NCI-H1436 treated with DMSO at 0.1 percent for 48 hours (cell line): ENCODE data around the gene ADGRF3.
"Not testable (repeated sequence)": the region's sequence is repeated elsewhere in the genome, so short reads cannot be mapped to it uniquely, and the experiment has no call there.

Source experiments
- DNase-seq: peaks from one replicate; lab custom pipeline; 2025; lab: John Stamatoyannopoulos, UW

Gene ADGRF3

DNA sequence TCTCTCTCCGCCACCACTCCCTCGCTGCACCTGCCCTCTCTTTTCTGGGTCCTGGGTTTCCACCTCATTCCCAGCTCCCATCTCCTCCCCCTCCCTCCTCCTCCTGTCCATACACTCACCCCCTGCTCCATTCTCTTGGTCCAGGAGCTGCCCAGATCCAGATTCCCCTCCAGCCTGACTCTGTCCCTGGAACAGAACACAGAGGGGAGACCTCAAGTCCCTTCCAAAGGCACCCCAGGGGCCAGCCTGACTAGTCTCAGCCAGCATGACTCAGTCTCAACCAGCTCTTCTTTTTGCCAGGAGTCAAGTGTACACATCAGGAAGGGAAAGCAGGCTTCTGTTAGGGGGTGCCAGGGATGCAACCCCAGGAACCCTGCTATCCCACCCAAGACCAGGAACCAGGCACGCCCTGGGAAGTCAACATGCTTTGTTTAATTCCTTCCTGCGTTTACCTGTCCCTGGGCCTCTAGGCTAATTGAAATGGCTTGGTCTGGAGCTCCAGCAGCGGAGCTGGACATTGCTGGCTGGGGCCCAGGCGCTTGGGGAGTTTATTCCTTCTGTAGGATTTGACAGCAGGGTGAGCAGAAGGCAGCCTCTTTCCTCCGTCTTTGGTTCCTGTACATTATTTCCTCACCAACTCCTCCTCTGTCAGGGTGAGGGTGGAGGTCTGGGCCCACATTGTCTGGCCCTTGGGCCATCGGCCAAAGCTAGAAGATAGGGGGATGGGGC lies 29.0 kb downstream of the ADGRF3 start:
- no peak for DNase-seq

DNA sequence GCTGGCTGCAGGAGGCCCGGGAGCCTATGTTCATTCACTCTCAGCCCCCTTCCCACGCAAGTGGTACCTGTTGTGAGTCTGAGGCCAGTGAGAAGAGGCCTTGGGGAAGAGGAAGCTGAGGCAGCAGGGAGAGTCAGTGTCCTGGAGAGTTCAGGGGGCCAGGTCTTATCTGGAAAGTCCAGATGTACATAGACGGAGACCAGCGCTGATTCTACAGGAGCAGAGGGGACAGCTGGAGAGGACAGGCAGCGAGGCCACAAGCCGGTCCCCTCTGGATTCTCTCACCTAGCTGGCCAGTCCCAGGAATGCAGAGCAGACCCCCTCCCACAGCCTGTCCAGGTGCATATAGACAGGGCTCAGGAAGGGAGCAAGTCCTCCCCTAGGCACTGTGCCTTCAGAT lies 29.7 kb downstream of the ADGRF3 start:
- no peak for DNase-seq

DNA sequence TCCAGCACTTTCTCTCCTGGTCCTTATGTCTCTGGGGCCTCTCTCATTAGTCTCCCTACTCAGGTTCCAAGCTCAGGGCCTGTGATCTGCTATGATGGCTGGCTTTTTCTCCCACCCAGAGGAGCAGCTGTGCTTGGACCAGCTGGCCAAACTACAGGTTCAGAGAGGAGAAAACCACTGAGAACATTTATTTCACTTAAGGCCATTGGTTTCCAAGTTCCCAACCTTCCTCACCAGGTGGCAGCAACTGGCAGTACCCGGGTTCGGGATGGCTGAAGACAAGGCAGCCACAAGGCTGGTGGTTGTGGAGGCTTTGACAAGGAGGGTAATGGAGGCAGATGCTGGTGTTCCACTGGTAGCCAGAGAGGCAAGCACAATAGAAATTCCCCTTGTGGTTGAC lies 30.5 kb downstream of the ADGRF3 start:
- no peak for DNase-seq

DNA sequence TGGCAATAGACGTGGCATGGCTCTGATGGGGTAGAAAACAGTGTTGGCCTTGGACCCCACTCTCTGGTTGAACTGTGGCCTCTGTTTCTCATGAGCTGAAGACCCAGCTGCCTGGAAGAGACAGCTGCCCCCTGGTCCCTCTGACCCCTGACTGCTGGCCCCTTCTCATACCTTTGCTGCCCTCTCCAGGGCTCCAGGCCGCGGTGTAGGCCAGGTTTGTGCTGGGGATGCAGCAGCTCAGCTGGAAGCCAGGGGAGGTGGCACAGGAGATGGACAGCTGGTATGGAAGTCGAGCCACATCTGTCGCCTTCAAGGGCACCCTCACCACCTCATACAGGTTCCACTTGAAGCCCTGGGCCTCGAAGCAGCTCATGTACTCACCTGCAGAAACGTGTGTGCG lies 32.3 kb downstream of the ADGRF3 start:
- DNase-seq, result no peak

DNA sequence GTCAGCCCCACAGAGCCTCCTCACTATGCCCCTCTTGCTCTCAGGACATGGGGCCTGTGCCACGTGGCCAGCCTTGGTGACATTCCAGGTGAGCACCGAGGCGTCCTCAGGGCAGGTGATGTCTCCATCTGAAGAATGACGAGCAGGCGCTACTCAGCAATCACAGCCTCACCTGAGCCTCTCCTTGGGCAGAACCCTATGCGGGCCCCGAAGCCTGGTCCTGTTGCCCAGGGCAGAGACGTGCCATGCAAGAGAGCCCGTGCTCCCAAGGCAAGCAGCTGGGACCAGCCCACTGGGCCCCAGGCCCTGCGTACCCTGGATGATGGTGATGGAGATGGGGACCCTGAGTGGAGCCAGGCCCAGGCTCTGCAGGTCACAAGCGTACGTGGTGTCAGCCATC lies 33.1 kb downstream of the ADGRF3 start:
- DNase-seq, result no peak

DNA sequence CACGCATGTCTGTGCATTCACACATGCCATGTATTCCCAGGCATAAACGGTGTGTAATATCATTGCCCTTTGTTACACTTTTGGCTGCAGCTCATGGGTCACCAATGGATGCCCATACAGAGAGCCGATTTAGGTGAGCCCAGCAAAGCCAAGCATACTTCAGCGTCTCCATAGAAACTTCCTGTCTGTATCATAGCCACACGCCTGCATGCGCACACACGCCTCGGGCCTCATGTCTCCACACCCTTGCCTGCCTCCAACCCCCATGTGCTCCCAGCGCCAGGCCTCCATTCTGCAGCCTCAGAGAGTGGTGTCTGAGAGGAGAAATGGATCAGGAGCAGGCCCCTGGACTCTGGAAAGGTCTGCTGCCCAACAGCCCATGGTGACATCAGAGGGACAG lies 34.1 kb downstream of the ADGRF3 start:
- no peak for DNase-seq

DNA sequence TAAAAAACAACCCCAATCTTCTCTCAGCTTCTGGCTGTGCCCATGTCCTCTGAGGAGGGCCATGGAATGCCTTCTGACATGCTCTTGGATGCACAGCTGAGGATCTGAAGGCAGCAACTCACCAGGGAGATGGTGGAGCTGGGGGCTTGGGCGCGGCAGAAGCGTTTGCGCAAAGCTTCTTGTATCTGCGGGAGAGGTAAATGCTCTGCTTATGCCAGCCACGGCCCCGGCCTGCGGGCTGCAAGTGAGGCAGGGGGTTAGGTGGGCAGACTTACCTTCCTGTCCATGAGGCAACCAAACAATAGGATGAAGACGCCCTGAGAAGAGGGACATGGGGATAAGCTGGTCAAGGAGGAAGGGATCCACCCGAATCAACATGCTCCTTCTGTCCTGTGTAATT lies 36.7 kb downstream of the ADGRF3 start:
- DNase-seq, result no peak

DNA sequence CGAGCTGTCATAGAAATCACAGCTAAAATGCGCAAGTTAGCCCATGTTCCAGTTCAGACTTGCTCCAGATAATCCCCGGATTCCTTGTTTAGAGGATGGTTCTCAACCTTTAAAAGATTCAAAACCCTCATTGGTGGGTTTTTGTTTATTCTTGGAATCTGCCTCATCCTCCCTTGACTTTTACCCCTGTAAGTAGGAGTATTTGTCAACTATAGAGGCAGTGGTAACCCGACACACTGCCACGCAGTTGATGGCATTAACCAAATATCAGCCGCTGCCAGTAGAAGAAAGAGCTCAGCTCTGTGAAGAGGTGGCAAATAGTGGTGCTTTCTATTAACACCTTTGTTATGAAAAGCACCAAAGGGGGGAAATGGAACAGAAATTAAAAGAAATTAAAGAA lies 41.0 kb downstream of the ADGRF3 start:
- DNase-seq, result no peak

DNA sequence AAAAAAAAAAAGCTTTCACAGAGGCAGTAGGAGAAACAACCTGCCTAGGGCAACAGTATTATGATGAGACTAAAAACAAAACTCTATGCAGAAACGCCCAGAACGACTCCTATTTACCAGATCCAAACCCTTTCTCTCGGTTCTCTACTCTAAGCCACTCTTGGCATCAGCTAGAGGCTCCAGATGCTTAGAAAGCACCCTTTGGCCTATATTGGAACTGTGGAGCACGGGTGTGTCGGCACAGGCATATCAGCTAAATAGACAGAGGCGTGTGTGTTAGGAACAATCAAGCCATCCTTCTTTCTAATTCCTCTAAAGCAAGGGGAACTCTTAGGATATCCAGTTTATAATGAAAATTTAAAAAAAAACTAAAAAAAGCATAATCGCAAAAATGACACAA lies 41.5 kb downstream of the ADGRF3 start:
- not testable (repeated sequence) for DNase-seq

DNA sequence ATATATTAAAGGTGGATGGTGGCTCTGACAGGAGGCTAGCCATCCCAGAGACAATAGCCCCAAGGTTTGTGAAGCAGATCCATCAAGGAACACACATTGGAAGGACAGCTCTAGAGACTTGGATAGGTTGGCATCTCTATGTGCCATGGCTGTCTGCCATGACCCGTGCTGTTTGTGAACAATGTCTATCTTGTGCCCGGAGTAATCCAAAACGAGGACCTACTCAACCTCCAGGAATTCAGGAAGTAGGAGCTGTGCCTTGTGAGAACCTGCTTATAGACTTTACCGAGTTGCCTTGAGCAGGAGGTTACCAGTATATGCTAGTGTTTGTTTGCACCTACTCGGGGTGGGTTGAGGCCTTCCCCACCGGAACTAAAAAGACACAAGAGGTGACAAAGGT lies 43.7 kb downstream of the ADGRF3 start:
- DNase-seq, result no peak

DNA sequence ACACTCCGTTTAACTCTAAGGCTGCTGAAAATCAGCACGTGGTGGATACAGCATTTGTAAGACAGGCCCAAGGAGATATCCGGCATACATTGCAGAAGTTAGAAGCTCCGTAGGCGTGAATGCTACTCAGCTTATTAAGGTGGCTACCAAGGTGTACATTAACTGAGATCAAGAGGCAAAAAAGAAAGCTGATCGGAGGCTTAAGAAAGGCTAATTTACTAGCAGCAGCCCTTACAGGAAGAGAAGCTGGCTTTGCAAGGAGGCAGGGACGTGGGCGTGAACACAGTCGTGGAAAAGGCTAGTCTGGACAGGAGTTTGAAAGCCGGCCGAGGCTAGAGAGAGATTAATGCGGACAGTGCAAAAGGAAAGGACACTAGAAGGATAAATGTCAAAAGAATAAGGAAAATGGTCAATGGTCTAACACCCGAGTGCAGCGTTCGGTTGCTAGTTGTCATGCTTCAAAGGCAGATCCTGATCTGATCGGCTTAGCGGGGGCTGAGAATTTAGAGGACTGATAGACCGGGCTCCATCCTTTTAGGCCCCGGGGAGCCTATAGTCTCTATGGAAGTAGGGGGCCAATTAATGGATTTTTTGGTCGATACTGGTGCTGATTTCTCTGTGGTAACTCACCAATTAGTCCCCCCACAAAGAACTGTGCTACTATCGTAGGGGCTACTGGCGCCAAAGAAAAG lies 46.2 kb downstream of the ADGRF3 start:
- DNase-seq, result no peak

DNA sequence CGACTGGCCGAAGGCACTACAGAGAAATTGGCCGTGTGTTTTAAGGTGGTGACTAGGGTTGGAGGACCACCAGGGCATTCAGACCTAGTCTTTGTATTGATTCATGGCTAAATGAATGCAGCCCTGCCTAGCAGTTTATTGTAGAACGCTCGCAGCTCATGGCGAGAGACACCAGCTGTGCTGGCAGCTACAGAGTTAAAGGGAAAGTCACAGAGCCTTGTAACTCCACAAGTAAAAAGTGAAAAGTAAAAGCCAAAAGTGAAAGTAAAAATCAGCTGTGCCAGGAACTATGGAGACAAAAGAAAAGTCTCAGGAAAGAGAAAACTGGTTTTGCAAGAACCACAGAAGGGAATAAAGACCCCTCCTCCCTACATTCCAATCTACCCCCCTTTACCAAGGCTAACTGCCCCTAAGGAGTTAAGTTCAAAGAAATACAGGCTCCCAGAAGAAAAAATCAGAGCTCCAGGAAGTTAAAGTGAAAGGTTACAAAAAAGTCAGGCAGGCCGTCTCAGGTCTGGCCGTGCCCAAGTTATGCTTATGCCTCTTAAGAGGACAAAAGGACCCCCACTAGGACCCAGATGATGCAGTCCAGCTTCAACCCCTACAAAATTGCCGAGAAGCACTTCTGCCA lies 47.0 kb downstream of the ADGRF3 start:
- no peak for DNase-seq

DNA sequence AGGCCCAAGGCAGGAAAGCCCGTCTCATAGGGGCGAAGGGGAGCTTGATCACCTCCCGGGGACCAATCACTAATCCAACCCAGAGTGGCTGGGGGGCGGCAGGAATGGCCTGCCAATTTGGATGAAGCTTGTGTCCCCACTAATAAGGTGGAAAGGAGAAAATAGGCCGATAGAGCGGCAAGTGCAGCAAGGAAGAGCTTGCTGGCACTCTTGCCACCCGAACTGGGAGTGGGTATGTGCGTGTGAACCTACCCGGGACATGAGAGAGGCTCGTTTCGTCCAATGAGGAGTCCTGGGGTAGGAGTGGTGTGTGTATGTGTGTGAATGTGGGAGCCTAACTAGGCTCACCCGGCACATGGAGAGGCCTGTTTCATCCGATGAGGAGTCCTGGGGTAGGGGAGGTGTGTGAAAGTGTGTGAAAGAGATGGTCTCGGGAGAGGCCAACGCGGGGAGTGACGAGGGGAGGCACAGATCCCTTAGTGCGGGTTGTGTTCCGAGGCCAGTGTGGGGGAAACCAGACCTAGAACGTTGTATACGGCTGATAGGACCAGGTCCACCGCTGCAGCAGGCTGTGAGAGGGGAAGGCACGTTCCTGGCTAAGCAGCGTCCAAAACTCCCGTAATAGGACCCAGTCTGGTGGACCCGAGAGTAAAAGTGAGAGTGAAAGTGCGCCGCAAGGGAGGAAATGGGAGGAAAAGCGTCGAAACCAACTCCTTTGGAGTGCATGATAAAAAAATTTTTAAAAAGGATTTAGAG lies 47.8 kb downstream of the ADGRF3 start:
- DNase-seq, result no peak

DNA sequence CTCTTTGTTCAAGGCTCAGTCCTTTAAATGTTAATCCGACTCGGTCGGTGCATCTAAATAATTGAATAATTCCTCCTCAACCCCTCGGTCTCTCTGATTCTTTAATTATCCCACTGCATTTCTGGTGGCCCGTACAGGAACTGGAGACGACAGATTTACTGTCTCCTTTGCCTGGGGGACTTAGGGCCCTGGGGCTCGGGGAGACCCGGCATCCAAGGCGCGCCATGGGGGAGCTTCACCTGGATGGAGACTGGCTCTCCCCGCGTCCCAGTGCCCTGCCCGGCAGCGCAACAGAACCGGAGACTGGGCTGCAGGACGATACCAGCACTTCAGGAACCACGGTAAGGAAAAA lies 48.3 kb downstream of the ADGRF3 start:
- DNase-seq, result no peak

DNA sequence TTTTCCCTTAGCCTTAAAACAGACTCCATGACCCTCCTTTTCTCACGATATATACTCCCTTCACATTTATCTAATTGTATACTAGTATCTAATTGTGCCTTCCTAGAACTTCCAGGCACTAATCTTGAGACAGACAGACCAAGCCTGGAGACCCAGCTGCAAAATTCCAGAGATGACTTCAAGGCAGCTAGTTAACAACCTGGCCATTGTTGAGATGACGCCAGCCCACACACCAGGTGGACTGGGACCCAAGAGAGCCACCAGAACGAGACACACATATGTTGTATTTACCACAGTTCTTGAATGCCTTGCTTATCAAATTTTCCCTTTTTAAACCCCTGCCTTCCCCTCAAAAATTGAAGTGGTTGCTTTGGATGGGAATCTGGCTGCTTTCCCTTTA lies 49.5 kb downstream of the ADGRF3 start:
- no peak for DNase-seq

DNA sequence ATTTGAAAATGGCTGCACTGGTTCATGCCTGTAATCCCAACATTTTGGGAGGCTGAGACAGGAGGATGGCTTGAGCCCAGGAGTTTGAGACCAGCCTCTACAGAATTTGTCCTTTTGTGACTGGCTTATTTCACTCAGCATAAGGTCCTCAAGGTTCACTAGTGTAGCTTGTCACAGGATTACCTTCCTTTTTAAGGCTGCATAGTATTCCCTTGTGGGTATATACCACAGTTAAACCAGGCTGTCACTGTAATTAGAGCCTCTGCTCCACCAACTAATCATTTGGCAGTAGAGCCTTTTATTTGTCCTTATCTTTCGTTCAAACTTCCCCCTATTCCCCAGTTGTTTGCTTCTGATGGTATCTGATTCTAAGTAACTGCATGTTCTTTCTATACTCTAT lies 51.1 kb downstream of the ADGRF3 start:
- no peak for DNase-seq

DNA sequence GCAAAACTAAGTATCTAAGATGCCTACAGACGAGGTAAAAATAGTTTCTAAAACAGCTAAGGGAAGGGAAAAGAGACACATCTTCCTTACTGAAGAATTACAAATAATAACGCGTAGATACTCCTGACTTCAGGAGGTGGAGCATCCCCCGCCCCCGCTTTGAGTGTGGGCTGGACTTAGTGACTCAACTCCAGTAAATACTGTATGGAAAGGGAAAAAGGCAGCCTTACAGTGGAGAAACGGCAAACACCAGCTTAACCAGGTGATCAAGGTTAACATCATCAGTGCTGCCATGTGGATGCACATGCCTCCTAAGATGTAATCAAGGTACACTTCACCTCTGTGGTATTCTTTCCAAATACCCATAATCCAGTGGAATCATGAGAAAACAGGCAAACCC lies 53.9 kb downstream of the ADGRF3 start:
- DNase-seq, result no peak

DNA sequence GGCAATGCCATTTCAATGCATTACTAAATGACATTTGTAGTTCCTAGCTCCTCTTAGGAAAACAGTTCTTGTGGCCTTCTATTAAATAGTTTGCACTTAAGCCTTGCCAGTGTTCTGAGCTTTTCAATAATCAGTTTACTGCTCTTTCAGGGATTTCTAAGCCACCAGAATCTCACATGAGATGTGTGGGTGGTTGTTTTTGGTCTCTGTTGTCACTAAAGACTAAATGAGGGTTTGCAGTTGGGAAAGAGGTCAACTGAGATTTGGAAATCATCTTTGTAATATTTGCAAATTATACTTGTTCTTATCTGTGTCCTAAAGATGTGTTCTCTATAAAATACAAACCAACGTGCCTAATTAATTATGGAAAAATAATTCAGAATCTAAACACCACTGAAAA lies 56.6 kb downstream of the ADGRF3 start:
- no peak for DNase-seq

DNA sequence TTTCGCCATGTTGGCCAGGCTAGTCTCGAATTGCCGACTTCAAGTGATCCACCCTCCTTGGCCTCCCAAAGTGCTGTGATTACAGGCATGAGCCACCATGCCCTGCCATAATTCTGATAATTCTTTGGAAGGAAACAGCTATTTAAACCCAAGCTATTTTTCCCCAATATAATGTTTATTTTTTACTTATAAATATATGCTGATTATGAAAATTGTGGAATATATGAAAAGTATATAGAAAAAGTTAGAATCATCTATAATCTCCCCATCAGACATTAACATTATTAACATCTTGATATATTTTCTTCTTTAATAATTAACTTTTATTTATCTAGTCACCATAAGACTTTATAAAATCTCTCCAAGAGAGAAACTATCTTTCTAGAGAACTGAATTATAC lies 60.7 kb downstream of the ADGRF3 start:
- DNase-seq, result no peak

DNA sequence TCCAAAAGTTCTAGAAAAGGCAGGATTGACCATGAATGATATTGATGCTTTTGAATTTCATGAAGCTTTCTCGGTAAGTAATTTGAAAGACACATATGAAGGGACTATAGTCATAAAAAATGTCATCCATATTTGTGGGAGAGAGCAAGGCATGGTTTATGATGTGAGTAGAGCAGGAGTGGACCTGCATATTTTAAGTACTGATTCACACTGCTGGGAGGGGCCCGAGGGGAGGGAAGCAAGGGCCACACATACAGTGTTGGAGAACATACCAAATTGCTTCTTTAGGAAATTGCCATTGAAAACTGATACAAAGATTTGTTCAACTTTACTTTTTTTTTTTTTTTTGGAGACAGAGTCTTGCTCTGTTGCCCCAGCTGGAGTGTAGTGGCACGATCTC lies 62.5 kb downstream of the ADGRF3 start:
- no peak for DNase-seq

DNA sequence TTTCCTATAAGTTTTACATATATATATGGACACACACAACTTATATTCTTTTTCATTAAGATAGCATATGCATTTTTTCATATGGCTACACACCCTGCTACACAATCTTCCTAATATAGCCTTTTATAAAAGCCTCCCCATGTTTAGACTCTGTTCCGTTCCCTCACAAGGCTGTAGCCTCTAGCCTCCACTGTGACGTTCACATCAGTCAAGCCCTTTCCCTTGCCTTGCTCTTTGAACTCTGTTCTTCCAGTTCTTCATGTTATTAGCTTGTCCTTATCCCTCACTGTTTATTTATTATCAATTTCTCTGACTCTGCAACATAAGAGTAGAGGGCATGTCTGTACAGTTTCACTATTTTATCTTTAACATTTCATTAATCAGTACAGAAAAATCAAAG lies 63.0 kb downstream of the ADGRF3 start:
- no peak for DNase-seq

DNA sequence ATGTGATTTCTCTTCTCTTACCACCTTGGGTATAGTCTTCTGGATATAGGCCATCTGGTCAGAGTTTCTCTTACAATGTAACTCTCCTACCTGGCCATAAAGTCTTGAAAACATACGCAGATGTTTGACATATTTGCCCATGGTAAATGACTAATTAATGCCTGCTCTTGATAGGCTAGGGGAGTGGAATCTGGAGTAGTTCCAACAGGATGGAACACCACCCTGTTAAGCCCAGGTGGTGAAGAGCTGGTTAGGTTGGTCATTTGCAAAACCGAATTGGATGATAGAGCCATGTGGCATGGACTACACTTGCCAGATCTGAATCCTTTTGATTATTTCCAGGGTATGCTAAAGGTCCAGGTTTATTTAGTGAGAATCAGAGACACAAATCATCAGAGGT lies 65.4 kb downstream of the ADGRF3 start:
- DNase-seq, result no peak

DNA sequence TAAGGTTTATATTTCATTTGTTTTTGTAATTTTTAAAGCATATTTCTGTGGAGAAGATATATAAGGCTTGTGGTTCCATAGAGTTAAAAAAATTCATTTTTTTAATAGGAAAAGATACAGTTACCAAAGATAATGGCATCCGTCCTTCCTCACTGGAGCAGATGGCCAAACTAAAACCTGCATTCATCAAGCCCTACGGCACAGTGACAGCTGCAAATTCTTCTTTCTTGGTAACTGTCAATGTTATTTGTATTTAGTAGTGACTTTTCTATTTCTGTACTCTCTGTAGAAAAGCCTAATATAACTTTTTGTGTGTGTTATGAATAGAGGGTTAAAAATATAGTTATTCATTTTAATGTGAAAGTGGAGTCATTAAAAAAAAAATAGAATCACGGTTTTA lies 66.7 kb downstream of the ADGRF3 start:
- no peak for DNase-seq
